WTC11 (cell line): ENCODE results near the gene KRT40. TPM values are rescaled to one million over a fixed set of nuclear protein-coding genes. Genes with fewer than 3 reads are reported as not detected.

Experiments
- ATAC-seq: fragments of 200-7000 bp; cut with Tn5 transposase; 2 replicates; pipeline ENCODE4 v1.10.0; 2021; ENCODE audit warnings: mild to moderate bottlenecking, moderate library complexity
- CTCF ChIA-PET: fragments of 300-600 bp; sonication (Branson Sonifier 250); formaldehyde crosslinking; loops from one replicate; lab custom pipeline; 2021; ENCODE audit warnings: antibody characterized with exemption; lab: Charles Lee
- POLR2A ChIA-PET: fragments of 350-600 bp; sonication (Branson Sonifier 250); formaldehyde crosslinking; loops from one replicate; lab custom pipeline; 2021; ENCODE audit warnings: antibody characterized with exemption; lab: Charles Lee
- DNase-seq: peaks from one replicate; pipeline ENCODE4 v3.0.0; 2021; ENCODE audit warnings: low spot score
- H3K27ac Mint-ChIP-seq: 2 replicates; pipeline ENCODE4 v1.8.0; 2021; ENCODE audit warnings: mixed read lengths
- H3K27me3 Mint-ChIP-seq: 2 replicates; pipeline ENCODE4 v1.8.0; 2021; ENCODE audit warnings: low read depth, mild to moderate bottlenecking, moderate library complexity, mixed read lengths
- H3K36me3 Mint-ChIP-seq: 2 replicates; pipeline ENCODE4 v1.8.0; 2021; ENCODE audit warnings: mixed read lengths
- H3K4me1 Mint-ChIP-seq: 2 replicates; pipeline ENCODE4 v1.8.0; 2022; ENCODE audit warnings: mixed read lengths
- H3K4me3 Mint-ChIP-seq: 2 replicates; pipeline ENCODE4 v1.8.0; 2021; ENCODE audit warnings: mild to moderate bottlenecking, moderate library complexity, mixed read lengths
- H3K9me3 Mint-ChIP-seq: 2 replicates; pipeline ENCODE4 v1.8.0; 2021; ENCODE audit warnings: mixed read lengths
- AR ChIP-seq: fragments of 250-450 bp; sonication (Bioruptor Pico); IDR thresholded peaks from 2 replicates; pipeline ENCODE4 v1.9.0; 2021; ENCODE audit warnings: mild to moderate bottlenecking
- CBFB ChIP-seq: sonication (generic); formaldehyde crosslinking; IDR thresholded peaks from 2 replicates; pipeline ENCODE4 v1.8.1; 2022; ENCODE audit warnings: mild to moderate bottlenecking, low read depth, missing genetic modification reagents
- EMX1 ChIP-seq: fragments of 250-450 bp; sonication (Bioruptor Pico); IDR thresholded peaks from 2 replicates; pipeline ENCODE4 v1.8.0; 2021; ENCODE audit warnings: mild to moderate bottlenecking
- ERG ChIP-seq: fragments of 250-450 bp; sonication (Bioruptor Pico); IDR thresholded peaks from 2 replicates; pipeline ENCODE4 v1.8.0; 2021; ENCODE audit warnings: mild to moderate bottlenecking
- FOXK1 ChIP-seq: sonication (generic); formaldehyde crosslinking; IDR thresholded peaks from 2 replicates; pipeline ENCODE4 v1.8.0; 2022; ENCODE audit warnings: mild to moderate bottlenecking, moderate library complexity, missing genetic modification reagents
- FOXP1 ChIP-seq: sonication (generic); formaldehyde crosslinking; IDR thresholded peaks from 2 replicates; pipeline ENCODE4 v1.8.0; 2022; ENCODE audit warnings: missing genetic modification reagents, mild to moderate bottlenecking, moderate library complexity, borderline replicate concordance
- MYBL2 ChIP-seq: sonication (generic); formaldehyde crosslinking; IDR thresholded peaks from 2 replicates; pipeline ENCODE4 v1.8.1; 2023; ENCODE audit warnings: mild to moderate bottlenecking, moderate library complexity, missing genetic modification reagents
- SP1 ChIP-seq: sonication (generic); formaldehyde crosslinking; conservative IDR thresholded peaks from 2 replicates; pipeline ENCODE4 v1.8.1; 2022; ENCODE audit warnings: missing genetic modification reagents
- TCF7 ChIP-seq: sonication (generic); formaldehyde crosslinking; IDR thresholded peaks from 2 replicates; pipeline ENCODE4 v1.8.0; 2022; ENCODE audit warnings: mild to moderate bottlenecking, low read depth, missing genetic modification reagents, moderate library complexity
- USF1 ChIP-seq: sonication (generic); formaldehyde crosslinking; IDR thresholded peaks from 2 replicates; pipeline ENCODE4 v1.8.0; 2022; ENCODE audit warnings: mild to moderate bottlenecking, missing genetic modification reagents
- ZNF317 ChIP-seq: sonication (generic); formaldehyde crosslinking; IDR thresholded peaks from 2 replicates; pipeline ENCODE4 v1.8.1; 2023; ENCODE audit warnings: low read depth, mild to moderate bottlenecking, moderate library complexity, missing genetic modification reagents, borderline replicate concordance
- total RNA-seq: library from RNA; stranded (reverse); gene quantifications from 3 replicates; pipeline ENCODE4 v1.2.3, GENCODE V29; 2021
- TF ChIP-seq, protein P1 (sequence below): sonication (generic); formaldehyde crosslinking; IDR thresholded peaks from 2 replicates; pipeline ENCODE4 v1.8.0; 2022; ENCODE audit warnings: mild to moderate bottlenecking, missing genetic modification reagents
- TF ChIP-seq, protein P2 (sequence below): sonication (generic); formaldehyde crosslinking; IDR thresholded peaks from 2 replicates; pipeline ENCODE4 v1.8.1; 2022; ENCODE audit warnings: missing genetic modification reagents, borderline replicate concordance
- TF ChIP-seq, protein P3 (sequence below): sonication (generic); formaldehyde crosslinking; IDR thresholded peaks from 2 replicates; pipeline ENCODE4 v1.8.1; 2022; ENCODE audit warnings: low read depth, mild to moderate bottlenecking, moderate library complexity, missing genetic modification reagents, borderline replicate concordance
- TF ChIP-seq, protein P4 (sequence below): sonication (generic); formaldehyde crosslinking; IDR thresholded peaks from 2 replicates; pipeline ENCODE4 v1.8.1; 2023; ENCODE audit warnings: mild to moderate bottlenecking, moderate library complexity, missing genetic modification reagents

KRT40 gene
- total RNA-seq, 1 experiment from 2014 or later: not detected

DNA sequence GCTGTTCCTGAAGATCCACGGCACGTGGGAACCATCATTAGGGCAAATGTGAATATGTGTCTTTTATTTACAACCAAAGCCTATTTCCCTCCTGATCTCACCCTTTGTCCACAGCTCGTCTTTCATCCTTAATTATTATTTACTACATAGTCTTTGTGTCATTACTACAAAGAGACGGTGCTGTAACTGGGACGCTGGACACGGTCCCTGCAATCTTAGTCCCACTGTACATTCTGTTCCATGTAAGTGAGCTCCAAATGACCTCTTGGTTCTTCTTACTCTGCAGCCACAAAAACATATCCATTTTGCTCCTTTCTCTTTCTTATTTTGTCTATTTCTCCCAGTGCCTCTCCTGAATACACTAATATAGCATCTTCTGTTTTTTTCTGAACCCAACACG, 34.0 kb downstream of the KRT40 start (continued):
- no peak for TF ChIP-seq EMX1 (CRISPR knock-in tag)
- TF ChIP-seq USF1 (CRISPR knock-in tag): no peak
- no peak for TF ChIP-seq MYBL2

DNA sequence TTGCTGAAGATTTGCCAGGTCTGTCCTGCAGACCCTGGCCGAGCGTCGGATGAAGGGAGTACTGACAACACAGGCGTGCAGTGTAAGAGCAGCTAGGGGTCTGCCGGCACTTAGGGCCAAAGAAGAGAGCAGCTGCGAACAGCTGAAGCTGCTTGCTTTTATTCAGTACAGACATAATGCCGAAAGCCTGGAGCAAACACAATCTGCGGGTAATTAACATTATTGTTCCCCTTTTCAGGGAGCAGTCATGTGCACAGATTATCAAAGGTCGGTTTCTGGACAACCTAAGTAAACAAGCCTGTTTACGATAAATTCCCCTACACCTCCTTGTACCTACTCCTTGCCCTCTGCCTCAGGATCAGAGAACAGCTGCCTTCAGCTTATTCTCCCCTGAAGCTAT, 34.7 kb downstream of the KRT40 start:
- CTCF ChIA-PET: interaction anchor here (1.1 kb wide), 1 partner anchor 14 kb away, joined by 4 read pairs; no protein-coding TSS in a partner anchor
- POLR2A ChIA-PET: no interaction called here
- no peaks in the 10 kb centered on the region for H3K27me3 Mint-ChIP-seq
- no peaks in the 10 kb centered on the region for H3K36me3 Mint-ChIP-seq
- no peak overlapping the region for H3K4me3 Mint-ChIP-seq
- ATAC-seq: no peak
- no peak for TF ChIP-seq ZNF317 (CRISPR knock-in tag)
- TF ChIP-seq, protein P1, sequence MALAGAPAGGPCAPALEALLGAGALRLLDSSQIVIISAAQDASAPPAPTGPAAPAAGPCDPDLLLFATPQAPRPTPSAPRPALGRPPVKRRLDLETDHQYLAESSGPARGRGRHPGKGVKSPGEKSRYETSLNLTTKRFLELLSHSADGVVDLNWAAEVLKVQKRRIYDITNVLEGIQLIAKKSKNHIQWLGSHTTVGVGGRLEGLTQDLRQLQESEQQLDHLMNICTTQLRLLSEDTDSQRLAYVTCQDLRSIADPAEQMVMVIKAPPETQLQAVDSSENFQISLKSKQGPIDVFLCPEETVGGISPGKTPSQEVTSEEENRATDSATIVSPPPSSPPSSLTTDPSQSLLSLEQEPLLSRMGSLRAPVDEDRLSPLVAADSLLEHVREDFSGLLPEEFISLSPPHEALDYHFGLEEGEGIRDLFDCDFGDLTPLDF (CRISPR knock-in tag): no peak
- TF ChIP-seq, protein P2, sequence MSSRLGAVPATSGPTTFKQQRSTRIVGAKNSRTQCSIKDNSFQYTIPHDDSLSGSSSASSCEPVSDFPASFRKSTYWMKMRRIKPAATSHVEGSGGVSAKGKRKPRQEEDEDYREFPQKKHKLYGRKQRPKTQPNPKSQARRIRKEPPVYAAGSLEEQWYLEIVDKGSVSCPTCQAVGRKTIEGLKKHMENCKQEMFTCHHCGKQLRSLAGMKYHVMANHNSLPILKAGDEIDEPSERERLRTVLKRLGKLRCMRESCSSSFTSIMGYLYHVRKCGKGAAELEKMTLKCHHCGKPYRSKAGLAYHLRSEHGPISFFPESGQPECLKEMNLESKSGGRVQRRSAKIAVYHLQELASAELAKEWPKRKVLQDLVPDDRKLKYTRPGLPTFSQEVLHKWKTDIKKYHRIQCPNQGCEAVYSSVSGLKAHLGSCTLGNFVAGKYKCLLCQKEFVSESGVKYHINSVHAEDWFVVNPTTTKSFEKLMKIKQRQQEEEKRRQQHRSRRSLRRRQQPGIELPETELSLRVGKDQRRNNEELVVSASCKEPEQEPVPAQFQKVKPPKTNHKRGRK: no peak
- no peak for TF ChIP-seq TCF7 (CRISPR knock-in tag)
- TF ChIP-seq EMX1 (CRISPR knock-in tag): no peak
- TF ChIP-seq SP1 (CRISPR knock-in tag): no peak
- TF ChIP-seq, protein P3, sequence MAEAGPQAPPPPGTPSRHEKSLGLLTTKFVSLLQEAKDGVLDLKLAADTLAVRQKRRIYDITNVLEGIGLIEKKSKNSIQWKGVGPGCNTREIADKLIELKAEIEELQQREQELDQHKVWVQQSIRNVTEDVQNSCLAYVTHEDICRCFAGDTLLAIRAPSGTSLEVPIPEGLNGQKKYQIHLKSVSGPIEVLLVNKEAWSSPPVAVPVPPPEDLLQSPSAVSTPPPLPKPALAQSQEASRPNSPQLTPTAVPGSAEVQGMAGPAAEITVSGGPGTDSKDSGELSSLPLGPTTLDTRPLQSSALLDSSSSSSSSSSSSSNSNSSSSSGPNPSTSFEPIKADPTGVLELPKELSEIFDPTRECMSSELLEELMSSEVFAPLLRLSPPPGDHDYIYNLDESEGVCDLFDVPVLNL (CRISPR knock-in tag): no peak
- no peak for TF ChIP-seq FOXK1 (CRISPR knock-in tag)
- TF ChIP-seq ERG (CRISPR knock-in tag): no peak
- TF ChIP-seq, protein P4, sequence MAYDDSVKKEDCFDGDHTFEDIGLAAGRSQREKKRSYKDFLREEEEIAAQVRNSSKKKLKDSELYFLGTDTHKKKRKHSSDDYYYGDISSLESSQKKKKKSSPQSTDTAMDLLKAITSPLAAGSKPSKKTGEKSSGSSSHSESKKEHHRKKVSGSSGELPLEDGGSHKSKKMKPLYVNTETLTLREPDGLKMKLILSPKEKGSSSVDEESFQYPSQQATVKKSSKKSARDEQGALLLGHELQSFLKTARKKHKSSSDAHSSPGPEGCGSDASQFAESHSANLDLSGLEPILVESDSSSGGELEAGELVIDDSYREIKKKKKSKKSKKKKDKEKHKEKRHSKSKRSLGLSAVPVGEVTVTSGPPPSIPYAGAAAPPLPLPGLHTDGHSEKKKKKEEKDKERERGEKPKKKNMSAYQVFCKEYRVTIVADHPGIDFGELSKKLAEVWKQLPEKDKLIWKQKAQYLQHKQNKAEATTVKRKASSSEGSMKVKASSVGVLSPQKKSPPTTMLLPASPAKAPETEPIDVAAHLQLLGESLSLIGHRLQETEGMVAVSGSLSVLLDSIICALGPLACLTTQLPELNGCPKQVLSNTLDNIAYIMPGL (CRISPR knock-in tag): no peak
- no peak for TF ChIP-seq MYBL2
- TF ChIP-seq FOXP1 (CRISPR knock-in tag): no peak
- TF ChIP-seq CBFB (CRISPR knock-in tag): no peak
- TF ChIP-seq AR: no peak
- no peaks in the 10 kb centered on the region for H3K9me3 Mint-ChIP-seq
- peak overlapping the region; percentile 23; the same call in 1 of the 2 replicates for H3K27ac Mint-ChIP-seq
- H3K4me1 Mint-ChIP-seq: 0 out of 2 replicates have a peak, but pooled peaks cover 2% of the 10 kb centered on the region
- DNase-seq: no peak
